Stimulated activated CD4-positive, alpha-beta T cell treated with anti-CD3 and anti-CD28 coated beads, Interleukin-4, amount 100 ng/mL, for 1 hour (primary cell): Measurements from ENCODE around the gene VEZF1.
A peak's percentile ranks its signal among the peaks of the same experiment; 100 is the strongest.
"Not testable (repeated sequence)": the region's sequence is repeated elsewhere in the genome, so short reads cannot be mapped to it uniquely, and the experiment has no call there.

Source experiments
- DNase-seq: peaks from one replicate; pipeline ENCODE4 v3.0.0-alpha.2; 2020

VEZF1 gene

GRCh38 chr17:57974053-57974824 lies 13.8 kb downstream of the VEZF1 start:
- not testable (repeated sequence) for DNase-seq

- no peak for DNase-seq
Observed at GRCh38 chr17:57972151-57972550, 15.9 kb downstream of the VEZF1 start.

GRCh38 chr17:57971572-57971971 lies 16.5 kb downstream of the VEZF1 start:
- no peak for DNase-seq

GRCh38 chr17:57970710-57971109 lies 17.3 kb downstream of the VEZF1 start:
- no peak for DNase-seq

- DNase-seq, result no peak
Observed at GRCh38 chr17:57968456-57968855, 19.6 kb downstream of the VEZF1 start.

- no peak for DNase-seq
Observed at GRCh38 chr17:57966875-57967274, 21.2 kb downstream of the VEZF1 start.

GRCh38 chr17:57966246-57966645 lies 21.8 kb downstream of the VEZF1 start:
- DNase-seq, result no peak

GRCh38 chr17:57965521-57966160 lies 22.4 kb downstream of the VEZF1 start:
- DNase-seq, result no peak

GRCh38 chr17:57963149-57963511 lies 24.9 kb downstream of the VEZF1 start:
- DNase-seq, result no peak

GRCh38 chr17:57962279-57963148 lies 25.5 kb downstream of the VEZF1 start:
- DNase-seq, result no peak

- DNase-seq, result no peak
Observed at GRCh38 chr17:57959929-57960328, 28.1 kb downstream of the VEZF1 start.

GRCh38 chr17:57958391-57958790 lies 29.7 kb downstream of the VEZF1 start:
- DNase-seq, result not testable (repeated sequence)

GRCh38 chr17:57957886-57958285 lies 30.2 kb downstream of the VEZF1 start:
- no peak for DNase-seq

- DNase-seq, result no peak
Observed at GRCh38 chr17:57957120-57957850, 30.8 kb downstream of the VEZF1 start.

GRCh38 chr17:57956291-57957119 lies 31.5 kb downstream of the VEZF1 start:
- peak; percentile 7 for DNase-seq

- peak; percentile 77 for DNase-seq
Observed at GRCh38 chr17:57955183-57955931, 32.7 kb downstream of the VEZF1 start, which contains the start of gene CUEDC1. Gene CUEDC1 (minus strand): TSS chr17:57955412. CDS start chr17:57885564, 69,848 bp downstream.

GRCh38 chr17:57954397-57955182 lies 33.5 kb downstream of the VEZF1 start:
- no peak for DNase-seq

GRCh38 chr17:57953705-57954396 lies 34.2 kb downstream of the VEZF1 start:
- DNase-seq, result no peak

- DNase-seq, result no peak
Observed at GRCh38 chr17:57953219-57953618, 34.8 kb downstream of the VEZF1 start.

- DNase-seq, result no peak
Observed at GRCh38 chr17:57949649-57950048, 38.4 kb downstream of the VEZF1 start.
